HG02885 (cell line): ENCODE data around the gene GFOD2.
"Not testable (repeated sequence)": the region's sequence is repeated elsewhere in the genome, so short reads cannot be mapped to it uniquely, and the experiment has no call there.

ENCODE experiments used
- ATAC-seq: cut with Tn5 transposase; IDR thresholded peaks from one replicate; pipeline ENCODE4 v1.9.1; 2021; ENCODE audit warnings: mild to moderate bottlenecking; ENCODE audit not compliant: unreplicated experiment, poor library complexity

Gene GFOD2

DNA sequence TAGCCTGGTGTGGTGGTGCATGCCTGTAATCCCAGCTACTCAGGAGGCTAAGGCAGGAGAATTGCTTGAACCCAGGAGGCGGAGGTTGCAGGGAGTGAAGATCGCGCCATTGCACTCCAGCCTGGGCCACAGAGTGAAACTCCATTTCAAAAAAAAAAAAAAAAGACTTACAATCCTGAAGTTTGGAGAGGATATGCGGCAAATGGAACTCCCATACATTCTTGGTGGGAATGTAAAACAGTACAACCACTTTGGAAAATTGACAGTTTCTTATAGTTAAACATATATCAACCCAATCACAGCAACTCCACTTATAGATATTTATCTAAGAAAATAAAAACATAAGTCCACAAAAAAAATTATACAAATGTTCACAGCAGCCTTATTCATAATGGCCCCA lies 11.9 kb downstream of the GFOD2 start:
- ATAC-seq: no peak

DNA sequence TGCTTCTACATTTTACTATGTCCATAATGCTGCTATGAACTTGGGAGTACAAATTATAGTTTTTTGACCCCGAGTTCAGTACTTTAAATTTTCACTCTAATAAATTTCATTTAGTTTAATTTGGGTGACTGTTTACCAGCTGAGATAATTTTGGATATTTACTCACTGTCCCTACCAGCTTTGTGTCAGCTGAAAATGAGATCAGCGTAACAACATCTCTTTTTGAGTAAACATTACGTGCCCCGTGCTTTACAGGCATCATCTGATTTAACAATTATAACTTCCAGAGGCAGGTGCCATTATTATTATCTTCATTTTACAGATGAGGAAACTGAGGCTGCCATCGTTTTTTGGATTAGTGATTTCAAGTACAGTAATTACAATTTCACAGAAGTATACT lies 15.0 kb downstream of the GFOD2 start:
- ATAC-seq: no peak

DNA sequence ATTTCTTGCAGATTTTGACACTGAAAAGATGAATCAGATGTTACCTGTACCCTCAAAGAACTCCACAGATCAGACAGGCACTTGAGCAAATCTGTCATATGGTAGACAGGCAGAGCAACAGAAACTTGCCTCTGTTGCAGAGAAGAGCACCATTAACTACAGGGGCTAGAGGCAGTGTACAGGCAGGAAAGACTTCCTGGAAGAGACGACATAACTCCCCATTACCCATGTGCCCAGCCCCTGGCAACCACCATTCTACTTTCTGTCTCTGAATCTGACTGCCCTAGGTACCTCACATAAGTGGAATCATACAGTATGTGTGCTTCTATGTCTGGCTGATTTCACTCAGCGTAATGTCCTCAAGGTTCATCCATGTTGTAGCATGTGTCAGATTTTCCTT lies 15.5 kb downstream of the GFOD2 start:
- no peak for ATAC-seq

DNA sequence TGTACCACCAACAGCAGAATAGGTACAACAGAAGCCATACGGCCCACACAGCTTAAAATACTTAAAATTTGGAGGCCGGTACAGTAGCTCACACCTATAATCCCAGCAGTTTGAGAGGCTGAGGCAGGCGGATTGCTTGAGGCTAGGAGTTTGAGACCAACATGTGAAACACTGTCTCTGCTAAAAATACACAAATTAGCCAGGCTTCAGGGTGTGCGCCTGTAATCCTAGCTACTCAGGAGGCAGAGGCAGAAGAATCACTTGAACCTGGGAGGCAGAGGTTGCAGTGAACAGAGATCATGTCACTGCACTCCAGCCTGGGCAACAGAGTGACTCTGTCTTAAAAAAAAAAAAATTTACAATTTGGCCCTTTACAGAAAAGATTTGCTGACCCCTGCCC lies 17.0 kb downstream of the GFOD2 start:
- ATAC-seq: no peak

DNA sequence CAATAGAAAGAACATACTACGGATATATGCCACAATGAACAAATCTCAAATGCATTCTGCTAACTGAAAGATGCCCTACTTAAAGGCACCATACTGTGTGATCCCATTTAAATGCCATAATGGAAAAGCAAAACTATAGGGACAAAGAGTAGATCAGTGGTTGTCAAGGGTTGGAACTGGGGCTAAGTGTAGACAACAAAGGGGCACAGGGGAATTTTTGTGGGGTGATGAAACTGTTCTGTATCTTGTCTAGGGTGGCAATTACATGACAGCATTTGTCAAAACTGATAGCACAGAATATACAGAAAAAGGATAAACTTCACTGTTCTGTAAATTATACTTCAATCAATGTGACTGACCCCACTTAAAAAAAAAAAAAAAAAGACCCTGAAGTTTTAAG lies 17.7 kb downstream of the GFOD2 start:
- no peak for ATAC-seq

DNA sequence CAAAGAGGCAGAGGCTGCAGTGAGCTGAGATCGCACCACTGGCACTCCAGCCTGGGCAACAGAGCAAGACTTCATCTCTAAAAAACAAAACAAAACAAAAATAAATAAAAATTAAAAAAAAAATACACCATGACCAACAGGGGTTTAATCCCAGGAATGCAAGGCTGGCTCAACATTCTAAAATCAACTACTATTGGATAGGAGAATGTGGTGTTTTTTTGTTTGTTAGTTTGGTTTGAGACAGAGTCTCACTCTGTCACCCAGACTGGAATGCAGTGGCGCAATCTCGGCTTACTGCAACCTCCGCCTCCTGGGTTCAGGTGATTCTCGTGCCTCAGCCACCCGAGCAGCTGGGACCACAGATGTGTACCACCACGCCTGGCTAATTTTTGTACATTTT lies 19.9 kb downstream of the GFOD2 start:
- ATAC-seq: no peak

DNA sequence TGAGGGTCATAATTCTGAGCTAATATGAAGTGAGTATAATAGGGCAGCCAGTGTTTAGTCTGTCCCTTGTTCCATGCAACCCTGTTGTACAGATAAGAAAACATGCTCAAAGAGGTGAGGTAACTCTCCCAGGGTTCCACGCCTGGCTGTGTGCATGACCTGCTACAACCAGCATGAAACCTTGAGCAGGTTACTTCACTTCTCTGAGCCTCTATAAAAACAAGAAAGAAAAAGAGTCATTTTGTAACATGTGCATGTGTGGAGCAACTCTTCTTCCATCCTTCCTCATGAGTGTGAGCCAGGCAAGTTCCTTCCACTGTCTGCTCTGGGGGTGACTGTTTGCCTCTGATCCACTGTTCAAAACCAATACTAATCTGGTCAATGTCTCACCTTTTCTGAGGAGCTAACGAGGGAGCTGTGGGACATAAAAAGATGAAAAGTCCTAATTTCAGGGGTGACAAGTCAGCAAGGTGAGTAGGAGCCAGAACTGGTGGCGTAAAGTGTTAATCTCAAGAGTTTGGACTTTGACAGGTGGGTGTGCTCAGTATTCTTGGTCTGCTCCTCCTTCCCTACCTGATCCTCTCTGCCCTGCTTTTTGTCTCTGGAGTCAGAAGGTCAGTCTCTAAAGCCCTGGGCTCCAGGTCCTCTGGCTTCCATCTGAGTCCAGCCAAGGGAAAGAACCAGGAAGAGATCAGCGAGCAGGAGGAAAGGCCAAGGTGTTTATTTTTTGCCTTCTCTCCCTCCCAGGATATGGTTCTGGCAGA lies 21.5 kb downstream of the GFOD2 start:
- ATAC-seq: no peak

DNA sequence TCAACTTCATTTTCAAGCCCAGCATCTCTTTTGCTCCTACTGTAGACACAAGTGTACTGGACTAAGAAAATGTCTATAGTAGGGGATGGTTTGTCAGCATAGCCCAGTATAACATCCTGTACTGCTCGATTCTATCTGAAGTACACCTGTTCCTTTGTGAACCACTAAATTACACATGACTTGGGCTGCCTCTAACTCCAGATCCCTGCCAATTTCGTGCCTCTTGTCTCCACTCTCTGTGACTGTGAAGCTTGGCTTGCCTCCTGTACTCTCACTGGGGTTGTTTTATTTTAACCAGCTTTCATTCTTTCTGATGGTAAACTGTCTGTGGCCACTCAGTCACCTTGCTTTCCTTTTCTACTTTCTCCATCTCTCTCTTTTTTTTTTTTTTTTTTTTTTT lies 24.5 kb downstream of the GFOD2 start:
- no peak for ATAC-seq

DNA sequence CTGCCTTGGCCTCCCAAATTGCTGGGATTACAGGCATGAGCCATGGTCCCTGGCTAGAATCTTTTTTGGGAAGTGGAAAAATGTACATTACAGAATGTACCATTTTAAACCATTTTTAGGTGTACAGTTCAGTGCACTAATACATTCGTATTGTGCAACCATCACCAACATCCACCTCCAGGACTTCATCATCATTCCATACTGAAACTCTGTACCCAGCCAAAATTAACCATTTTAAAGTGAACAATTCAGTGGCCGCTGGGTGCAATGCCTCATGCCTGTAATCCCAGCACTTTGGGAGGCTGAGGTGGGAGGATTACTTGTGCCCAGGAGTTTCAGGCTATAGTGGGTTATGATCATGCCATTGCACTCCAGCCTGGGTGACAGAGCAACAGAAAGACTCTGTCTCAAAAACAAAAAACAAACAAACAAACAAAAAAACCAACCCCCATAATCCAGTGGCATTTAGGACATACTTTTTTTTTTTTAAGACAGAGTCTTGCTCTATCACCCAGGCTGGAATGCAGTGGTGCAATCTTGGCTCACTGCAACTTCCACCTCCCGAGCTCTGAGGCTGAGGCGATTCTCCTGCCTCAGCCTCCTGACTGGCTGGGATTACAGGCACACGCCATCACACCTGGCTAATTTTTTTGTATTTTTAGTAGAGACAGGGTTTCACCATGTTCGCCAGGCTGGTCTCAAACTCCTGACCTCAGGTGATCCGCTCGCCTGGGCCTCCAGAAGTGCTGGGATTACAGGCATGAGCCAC lies 25.4 kb downstream of the GFOD2 start:
- not testable (repeated sequence) for ATAC-seq

DNA sequence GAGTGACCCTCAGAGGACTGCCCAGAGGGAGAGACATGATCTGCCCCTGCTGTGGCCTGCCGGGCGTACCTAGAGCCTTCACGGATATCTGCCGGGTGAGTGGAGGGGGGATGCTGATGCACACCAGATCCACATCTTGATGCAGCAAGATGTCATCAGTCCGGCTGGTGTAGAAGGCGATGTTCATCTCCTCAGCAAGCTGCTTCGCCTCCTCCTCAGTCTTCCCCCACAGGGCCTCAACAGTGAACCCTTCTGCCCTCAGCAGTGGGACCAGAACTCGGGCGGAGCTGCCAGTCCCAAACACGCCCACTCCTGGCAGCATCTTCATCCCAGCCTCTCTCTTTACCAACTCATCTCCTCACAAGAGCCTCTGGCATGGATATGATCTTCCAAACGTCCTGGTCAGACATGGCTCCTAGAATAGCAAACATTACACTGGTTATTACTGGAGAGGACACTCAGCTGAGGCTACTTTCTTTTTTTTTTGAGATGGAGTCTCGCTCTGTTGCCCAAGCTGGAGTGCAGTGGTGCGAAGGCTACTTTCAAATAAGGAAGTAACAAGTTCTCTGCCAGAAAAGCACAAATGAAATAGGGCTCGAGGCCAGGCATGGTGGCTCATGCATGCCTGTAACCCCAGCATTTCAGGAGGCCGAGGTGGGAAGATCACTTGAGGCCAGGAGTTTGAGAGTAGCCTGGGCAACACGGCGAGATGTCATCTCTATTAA lies 33.6 kb downstream of the GFOD2 start:
- ATAC-seq: no peak

DNA sequence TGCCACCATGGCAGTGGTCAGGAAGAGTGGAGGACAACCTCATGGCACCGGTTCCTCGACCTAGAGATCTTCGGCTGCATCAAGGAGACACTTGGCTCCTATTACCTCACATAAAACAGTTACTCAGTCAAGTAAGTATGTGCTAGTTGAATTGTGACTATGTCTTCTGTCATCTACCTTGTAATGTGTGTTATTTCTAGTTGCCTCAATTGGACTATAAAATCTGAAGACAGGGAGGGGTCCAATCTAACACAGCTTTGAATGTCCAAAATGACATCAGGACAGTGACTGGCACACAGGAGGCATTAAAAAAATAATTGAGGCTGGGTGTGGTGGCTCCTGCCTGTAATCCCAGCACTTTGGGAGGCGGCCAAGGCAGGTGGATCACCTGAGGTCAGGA lies 35.3 kb downstream of the GFOD2 start:
- ATAC-seq: no peak

DNA sequence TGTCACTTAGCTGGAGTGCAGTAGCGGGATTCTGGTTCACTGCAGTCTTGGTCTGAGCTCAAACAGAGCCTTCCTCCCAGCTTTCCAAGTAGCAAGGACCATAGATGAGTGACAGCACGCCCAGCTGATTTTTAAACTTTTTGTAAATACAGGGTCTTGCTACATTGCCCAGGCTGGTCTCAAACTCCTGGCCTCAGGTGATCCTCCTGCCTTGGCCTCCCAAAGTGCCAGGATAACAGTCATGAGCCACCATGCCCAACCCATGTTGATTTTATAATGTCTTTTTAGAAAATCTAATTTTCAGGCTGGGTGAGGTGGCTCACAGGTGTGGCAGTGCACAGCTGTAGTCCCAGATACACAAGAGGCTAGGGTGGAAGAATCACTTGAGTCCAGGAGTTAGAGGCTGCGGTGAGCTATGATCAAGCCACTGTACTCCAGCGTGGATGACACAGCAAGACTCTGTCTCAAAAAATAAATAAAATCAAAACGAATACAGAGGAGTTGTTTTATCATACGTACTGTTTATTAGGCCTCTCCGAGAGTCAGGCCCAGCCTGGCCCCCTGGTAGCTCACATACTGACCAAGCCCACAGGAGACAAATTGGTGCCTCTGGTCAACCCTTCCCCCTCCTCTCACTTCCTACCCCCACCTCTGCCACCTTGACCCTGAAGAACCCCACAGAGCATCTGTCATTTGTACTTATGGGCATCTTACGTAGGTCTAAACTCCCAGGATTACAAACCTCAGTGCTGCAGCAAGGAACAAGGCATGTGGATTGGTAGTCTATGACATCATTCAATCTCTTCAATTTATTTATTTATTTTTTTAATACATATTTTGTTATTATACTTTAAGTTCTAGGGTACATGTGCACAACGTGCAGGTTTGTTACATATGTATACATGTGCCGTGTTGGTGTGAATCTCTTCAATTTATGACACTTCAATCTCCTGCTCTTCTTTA lies 38.9 kb downstream of the GFOD2 start:
- no peak for ATAC-seq

DNA sequence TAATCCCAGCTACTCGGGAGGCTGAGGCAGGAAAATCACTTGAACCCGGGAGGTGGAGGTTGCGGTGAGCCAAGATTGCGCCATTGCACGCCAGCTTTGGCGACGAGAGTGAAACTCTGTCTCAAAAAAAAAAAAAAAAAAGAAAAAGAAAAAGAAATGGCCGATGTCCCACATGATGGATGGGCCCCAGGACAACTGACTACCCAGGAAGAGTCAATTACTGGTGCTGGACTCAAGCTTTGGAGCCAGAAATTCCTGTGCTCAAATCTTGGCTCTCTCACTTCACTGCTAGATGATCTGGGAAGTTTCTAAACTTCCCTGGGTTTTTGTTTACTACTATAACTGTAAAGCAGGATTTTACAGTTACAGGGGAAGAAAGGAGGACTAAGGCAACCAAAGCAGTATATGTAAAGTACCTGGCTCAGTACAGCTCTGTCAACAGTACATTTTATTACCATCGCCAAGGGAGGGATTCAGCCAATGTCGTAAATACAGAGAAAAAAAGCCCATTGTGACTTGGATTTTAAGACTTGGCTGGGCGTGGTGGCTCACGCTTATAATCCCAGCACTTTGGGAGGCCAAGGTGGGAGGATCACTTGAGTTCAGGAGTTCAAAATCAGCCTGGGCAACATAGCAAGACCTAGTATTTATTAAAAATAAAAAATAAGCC lies 40.6 kb downstream of the GFOD2 start:
- no peak for ATAC-seq

DNA sequence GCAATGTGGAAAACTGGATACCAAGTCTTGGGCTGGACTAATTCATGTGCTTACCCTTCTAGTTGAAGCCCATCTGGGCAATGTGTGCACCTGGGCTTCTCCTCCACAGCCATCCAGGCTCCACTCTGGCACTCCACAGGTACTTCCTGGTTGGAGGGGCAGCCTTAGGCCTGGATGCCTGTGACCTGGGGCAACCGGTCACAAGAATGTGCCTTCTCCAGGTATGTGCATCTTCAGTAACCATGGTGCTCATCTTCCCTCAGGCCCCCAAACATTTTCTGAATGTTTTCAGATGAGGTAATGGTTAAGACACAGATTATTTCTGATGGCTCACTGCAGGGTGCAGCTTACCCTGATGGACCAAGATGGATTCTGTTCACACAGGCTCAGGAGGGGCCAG lies 41.4 kb downstream of the GFOD2 start:
- ATAC-seq: no peak

DNA sequence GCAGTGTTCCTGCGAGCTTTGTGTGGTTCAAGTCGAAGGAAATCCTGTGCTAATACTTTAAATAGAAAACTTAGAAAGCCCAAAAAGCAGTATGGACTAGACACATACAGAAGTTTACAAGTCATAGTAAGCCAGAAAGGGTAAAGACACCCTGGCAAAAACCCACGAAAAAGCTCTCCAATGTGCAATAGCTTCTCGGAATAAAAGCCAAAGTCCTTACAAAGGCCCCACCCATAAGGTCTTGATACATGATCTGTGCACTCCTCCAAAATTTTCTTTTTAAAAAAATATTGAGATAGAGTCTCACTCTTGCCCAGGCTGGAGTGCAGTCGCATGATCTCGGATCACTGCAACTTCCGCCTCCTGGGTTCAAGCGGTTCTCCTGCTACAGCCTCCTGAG lies 42.2 kb downstream of the GFOD2 start:
- ATAC-seq: no peak

DNA sequence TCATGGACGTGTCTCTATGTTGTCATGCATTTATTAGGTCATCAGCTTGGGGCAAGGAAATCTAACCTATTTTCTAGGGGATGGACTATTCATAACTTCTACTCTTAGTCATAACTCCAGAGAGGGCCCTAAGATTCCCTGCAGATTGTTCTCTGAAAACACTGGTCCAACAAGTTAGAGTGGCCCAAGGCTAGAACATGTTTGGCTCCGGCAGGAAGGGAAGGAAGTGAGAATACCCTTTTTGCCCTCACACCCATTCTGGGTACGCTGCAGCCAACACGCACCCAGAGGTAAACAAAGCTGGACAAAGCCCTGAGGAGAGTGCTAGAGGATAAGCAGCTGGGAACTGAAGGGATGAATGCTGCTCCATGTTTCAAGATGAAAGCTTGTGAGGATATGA lies 42.6 kb downstream of the GFOD2 start:
- no peak for ATAC-seq

DNA sequence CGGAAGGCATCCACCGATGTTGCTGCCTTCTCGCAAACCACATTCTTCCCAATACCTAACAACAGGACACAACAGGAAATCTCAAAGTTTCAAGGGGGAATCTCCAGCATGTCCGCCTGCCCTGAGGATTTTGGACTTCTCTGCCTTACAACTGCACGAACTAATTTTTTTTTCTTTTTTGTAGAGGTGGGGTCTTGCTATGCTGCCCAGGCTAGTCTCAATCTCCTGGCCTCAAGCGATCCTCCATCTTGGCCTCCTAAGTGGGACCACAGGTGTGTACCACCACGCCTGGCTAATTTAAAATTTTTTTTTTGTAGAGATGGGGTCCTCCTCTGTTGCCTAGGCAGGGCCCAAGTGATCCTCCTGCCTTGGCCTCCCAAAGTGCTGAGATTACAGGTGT lies 43.1 kb downstream of the GFOD2 start:
- no peak for ATAC-seq

DNA sequence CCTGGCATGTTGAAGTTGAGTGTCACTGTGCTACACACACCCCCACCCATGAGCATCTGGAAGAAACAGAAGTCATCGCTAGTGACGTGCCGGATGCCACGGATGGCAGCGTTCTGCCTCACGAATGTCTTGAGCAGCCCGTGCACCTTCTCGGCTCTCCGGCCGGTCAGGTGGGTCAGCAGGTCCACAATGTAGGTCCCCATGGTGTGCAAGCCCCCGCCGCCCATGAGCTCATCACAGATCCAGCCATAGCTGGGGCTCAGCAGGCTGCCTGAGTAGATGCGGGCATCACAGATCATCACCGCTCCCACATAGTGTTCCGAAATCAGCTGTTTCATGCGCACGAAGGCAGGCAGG lies 43.6 kb downstream of the GFOD2 start:
- ATAC-seq: no peak

DNA sequence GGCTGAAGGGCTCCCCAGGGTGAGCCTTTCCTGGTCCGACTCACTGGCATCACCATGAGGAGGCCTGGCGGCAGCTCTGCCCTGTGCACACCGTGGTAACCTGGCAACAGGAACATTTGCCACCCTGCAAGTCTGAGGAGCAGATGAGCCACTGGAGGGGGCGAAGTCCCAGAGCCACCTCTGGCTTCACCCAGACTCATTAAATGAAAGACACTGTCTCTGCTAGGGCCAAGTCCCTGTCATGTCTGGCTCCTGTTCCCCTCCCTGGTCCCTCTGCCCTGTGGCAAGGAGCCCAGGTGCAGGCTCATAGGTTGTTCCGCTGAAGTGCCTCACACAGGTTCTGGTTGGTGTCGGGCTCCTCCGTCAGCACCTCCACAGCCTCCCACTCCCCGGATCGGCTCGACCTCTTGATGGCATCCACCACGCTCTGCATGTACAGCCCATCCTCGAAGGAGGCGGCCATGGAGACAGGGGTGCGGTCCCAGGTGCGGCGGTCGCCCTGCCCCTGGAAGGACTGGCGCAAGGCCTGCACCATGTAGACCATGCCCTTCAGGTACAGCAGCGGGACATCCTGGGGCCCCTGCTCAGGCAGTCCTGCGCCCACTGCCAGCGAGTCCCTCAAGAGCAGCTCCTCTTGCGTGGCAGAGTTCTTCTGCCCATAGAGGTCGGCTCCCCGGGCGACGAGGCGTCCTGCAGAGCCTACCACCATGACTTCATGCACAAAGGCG lies 44.1 kb downstream of the GFOD2 start:
- ATAC-seq: no peak
